ENCODE data around the gene PLCB1. TPM values are rescaled to one million over a fixed set of nuclear protein-coding genes. Genes with fewer than 3 reads are reported as not detected.

PLCB1 gene
- total RNA-seq, 1 experiment from 2014 or later, result 6.0 TPM

- H3K4me3 Mint-ChIP-seq (ENCODE audit: low read depth, unreplicated experiment), result no peak overlapping the region
- no peaks in the 10 kb centered on the region for H3K9me3 Mint-ChIP-seq (ENCODE audit: low read depth, unreplicated experiment)
- no peak for DNase-seq
- CTCF ChIA-PET, result interaction anchor here (0.6 kb wide), 1 partner anchor 13 kb away, joined by 4 read pairs; no protein-coding TSS in a partner anchor
- intact Hi-C loops (cut with micrococcal nuclease; ENCODE audit: unreplicated experiment), result no loop called here
- H3K27ac Mint-ChIP-seq (ENCODE audit: unreplicated experiment), result no peak overlapping the region
- no TSS peak for BruUV-seq (replicated peaks)
- no peak for TF ChIP-seq CTCF (IDR thresholded peaks at IDR 0.05; ENCODE audit: unreplicated experiment)
- no peaks in the 10 kb centered on the region for H3K36me3 Mint-ChIP-seq (ENCODE audit: insufficient read depth, unreplicated experiment)
- no peaks in the 10 kb centered on the region for H3K4me1 Mint-ChIP-seq (ENCODE audit: low read depth, unreplicated experiment)
- H3K27me3 Mint-ChIP-seq (ENCODE audit: unreplicated experiment), result no peaks in the 10 kb centered on the region
These were observed 152.8 kb downstream of the PLCB1 start for GRCh38 chr20:8284902-8285301.

- no peaks in the 10 kb centered on the region for H3K4me1 Mint-ChIP-seq (ENCODE audit: low read depth, unreplicated experiment)
- BruUV-seq (replicated peaks), result no TSS peak
- intact Hi-C loops (cut with micrococcal nuclease; ENCODE audit: unreplicated experiment), result no loop called here
- no peak for TF ChIP-seq CTCF (IDR thresholded peaks at IDR 0.05; ENCODE audit: unreplicated experiment)
- no peaks in the 10 kb centered on the region for H3K36me3 Mint-ChIP-seq (ENCODE audit: insufficient read depth, unreplicated experiment)
- no peaks in the 10 kb centered on the region for H3K9me3 Mint-ChIP-seq (ENCODE audit: low read depth, unreplicated experiment)
- no peak for DNase-seq
- H3K27me3 Mint-ChIP-seq (ENCODE audit: unreplicated experiment), result no peaks in the 10 kb centered on the region
- no peak overlapping the region for H3K27ac Mint-ChIP-seq (ENCODE audit: unreplicated experiment)
- H3K4me3 Mint-ChIP-seq (ENCODE audit: low read depth, unreplicated experiment), result no peak overlapping the region
- CTCF ChIA-PET, result no interaction called here
These were observed 155.3 kb downstream of the PLCB1 start for GRCh38 chr20:8287340-8287739.

- no peaks in the 10 kb centered on the region for H3K9me3 Mint-ChIP-seq (ENCODE audit: low read depth, unreplicated experiment)
- CTCF ChIA-PET, result no interaction called here
- no peak for TF ChIP-seq CTCF (IDR thresholded peaks at IDR 0.05; ENCODE audit: unreplicated experiment)
- BruUV-seq (replicated peaks), result no TSS peak
- no peak overlapping the region for H3K4me3 Mint-ChIP-seq (ENCODE audit: low read depth, unreplicated experiment)
- no peaks in the 10 kb centered on the region for H3K4me1 Mint-ChIP-seq (ENCODE audit: low read depth, unreplicated experiment)
- intact Hi-C loops (cut with micrococcal nuclease; ENCODE audit: unreplicated experiment), result no loop called here
- H3K27me3 Mint-ChIP-seq (ENCODE audit: unreplicated experiment), result no peaks in the 10 kb centered on the region
- H3K27ac Mint-ChIP-seq (ENCODE audit: unreplicated experiment), result no peak overlapping the region
- no peaks in the 10 kb centered on the region for H3K36me3 Mint-ChIP-seq (ENCODE audit: insufficient read depth, unreplicated experiment)
- DNase-seq, result no peak
These were observed 159.1 kb downstream of the PLCB1 start for GRCh38 chr20:8291200-8291599.

GRCh38 chr20:8291873-8292272, 159.8 kb downstream of the PLCB1 start:
- no TSS peak for BruUV-seq (replicated peaks)
- Mint-ChIP-seq H3K4me1 (ENCODE audit: low read depth, unreplicated experiment) (no peaks in the 10 kb centered on the region), H3K27ac (ENCODE audit: unreplicated experiment) (no peak overlapping the region)

More at GRCh38 chr20:8291873-8292272, 159.8 kb downstream of the PLCB1 start:
- intact Hi-C loops (cut with micrococcal nuclease; ENCODE audit: unreplicated experiment), result no loop called here
- no peak for TF ChIP-seq CTCF (IDR thresholded peaks at IDR 0.05; ENCODE audit: unreplicated experiment)
- Mint-ChIP-seq H3K4me3 (ENCODE audit: low read depth, unreplicated experiment) (no peak overlapping the region), H3K9me3 (ENCODE audit: low read depth, unreplicated experiment) (no peaks in the 10 kb centered on the region), H3K27me3 (ENCODE audit: unreplicated experiment) (no peaks in the 10 kb centered on the region), H3K36me3 (ENCODE audit: insufficient read depth, unreplicated experiment) (no peaks in the 10 kb centered on the region)
- CTCF ChIA-PET, result no interaction called here
- no peak for DNase-seq

Data from Calu3 (cell line).